Right atrium auricular region (tissue), 2 donors: ENCODE data around the gene ERC2. TPM values are rescaled to one million over a fixed set of nuclear protein-coding genes. Genes with fewer than 3 reads are reported as not detected.

Experiments
- DNase-seq: peaks from one replicate; pipeline ENCODE4 v3.0.0-alpha.2; 2019; ENCODE audit warnings: low spot score
- H3K27ac ChIP-seq, 2 donors: fragments of 200-600 bp; sonication (generic); 1 replicate in 1 of 2; 2 replicates in 1 of 2; pipeline ENCODE4 v1.5.1; 2016 to 2019
- H3K27me3 ChIP-seq, 2 donors: fragments of 200-600 bp; sonication (generic); one replicate each; pipeline versions ENCODE4 v1.5.1 to v1.6.0; 2017 to 2019
- H3K36me3 ChIP-seq: fragments of 200-600 bp; sonication (generic); one replicate; pipeline ENCODE4 v1.5.1; 2016
- H3K4me1 ChIP-seq, 2 donors: fragments of 200-600 bp; sonication (generic); one replicate each; pipeline versions ENCODE4 v1.5.1 to v1.6.0; 2017 to 2019
- H3K4me3 ChIP-seq, 2 donors: fragments of 200-600 bp; sonication (generic); 1 replicate in 1 of 2; 2 replicates in 1 of 2; pipeline ENCODE4 v1.5.1; 2017 to 2019; ENCODE audit warnings: mild to moderate bottlenecking in 1 of 2, moderate library complexity in 1 of 2
- H3K9me3 ChIP-seq, 2 donors: fragments of 200-600 bp; sonication (generic); one replicate each; pipeline ENCODE4 v1.5.1; 2019
- CTCF ChIP-seq, 2 donors: fragments of 200-600 bp; sonication (generic); IDR thresholded peaks; one replicate each; pipeline ENCODE4 v1.5.1; 2019; ENCODE audit warnings: antibody characterized with exemption in 2 of 2
- total RNA-seq, 2 donors: library from RNA; depleted of rRNA; stranded (reverse); fragments of >200 nt; gene quantifications; one replicate each; pipeline ENCODE4 v1.1.0, GENCODE V29; 2016

Gene ERC2
- total RNA-seq, 2 donors from 2014 or later, result 2.9 to 4.0 TPM

GRCh38 chr3:56119575-56120349 lies 348.5 kb downstream of the ERC2 start:
- no peak for TF ChIP-seq CTCF (IDR thresholded peaks at IDR 0.05)
- DNase-seq, result no peak
- Histone ChIP-seq H3K4me1 (no peaks in the 10 kb centered on the region), H3K4me3 (no peak overlapping the region), H3K36me3 (no peaks in the 10 kb centered on the region), H3K27me3 (no peaks in the 10 kb centered on the region), H3K27ac (no peak overlapping the region), H3K9me3 (peaks cover 0 to 11% of the 10 kb centered on the region in 2 donors)

GRCh38 chr3:56118968-56119367 lies 349.3 kb downstream of the ERC2 start:
- Histone ChIP-seq H3K4me1 (no peaks in the 10 kb centered on the region), H3K27me3 (no peaks in the 10 kb centered on the region), H3K9me3 (peaks cover 0 to 12% of the 10 kb centered on the region in 2 donors), H3K27ac (no peak overlapping the region), H3K4me3 (no peak overlapping the region), H3K36me3 (no peaks in the 10 kb centered on the region)
- TF ChIP-seq CTCF (IDR thresholded peaks at IDR 0.05), result no peak
- no peak for DNase-seq

GRCh38 chr3:56115698-56116097 lies 352.6 kb downstream of the ERC2 start:
- Histone ChIP-seq H3K27me3 (no peaks in the 10 kb centered on the region), H3K9me3 (peaks cover 0 to 12% of the 10 kb centered on the region in 2 donors), H3K36me3 (no peaks in the 10 kb centered on the region), H3K4me3 (no peak overlapping the region), H3K4me1 (no peaks in the 10 kb centered on the region), H3K27ac (no peak overlapping the region)
- DNase-seq, result no peak
- no peak for TF ChIP-seq CTCF (IDR thresholded peaks at IDR 0.05)

- no peaks in the 10 kb centered on the region for H3K4me1 ChIP-seq
- no peak overlapping the region for H3K4me3 ChIP-seq
- no peaks in the 10 kb centered on the region for H3K27me3 ChIP-seq
- H3K27ac ChIP-seq, result no peak overlapping the region
- peaks cover 0 to 12% of the 10 kb centered on the region in 2 donors for H3K9me3 ChIP-seq
- H3K36me3 ChIP-seq, result no peaks in the 10 kb centered on the region
- no peak for TF ChIP-seq CTCF (IDR thresholded peaks at IDR 0.05)
- DNase-seq, result no peak
Observed at GRCh38 chr3:56115199-56115598, 353.1 kb downstream of the ERC2 start.

GRCh38 chr3:56113908-56114307 lies 354.4 kb downstream of the ERC2 start:
- Histone ChIP-seq H3K27ac (no peak overlapping the region), H3K27me3 (no peaks in the 10 kb centered on the region), H3K9me3 (peaks cover 0 to 12% of the 10 kb centered on the region in 2 donors), H3K36me3 (no peaks in the 10 kb centered on the region), H3K4me1 (no peaks in the 10 kb centered on the region), H3K4me3 (no peak overlapping the region)
- no peak for DNase-seq
- no peak for TF ChIP-seq CTCF (IDR thresholded peaks at IDR 0.05)

GRCh38 chr3:56113231-56113630 lies 355.0 kb downstream of the ERC2 start:
- H3K36me3 ChIP-seq, result no peaks in the 10 kb centered on the region
- DNase-seq, result no peak
- H3K4me3 ChIP-seq, result no peak overlapping the region
- H3K27me3 ChIP-seq, result no peaks in the 10 kb centered on the region
- no peaks in the 10 kb centered on the region for H3K4me1 ChIP-seq
- H3K27ac ChIP-seq, result no peak overlapping the region
- no peak for TF ChIP-seq CTCF (IDR thresholded peaks at IDR 0.05)
- peaks cover 0 to 12% of the 10 kb centered on the region in 2 donors for H3K9me3 ChIP-seq
